GM08714 (cell line): ENCODE measurements around the gene LRRC3.
"Not testable (repeated sequence)": the region's sequence is repeated elsewhere in the genome, so short reads cannot be mapped to it uniquely, and the experiment has no call there.

Experiments used
- H3K4me3 ChIP-seq: fragments of 200-500 bp; sonication (Bioruptor generic); 2 replicates; pipeline ENCODE4 v1.5.1; 2014; ENCODE audit warnings: mild to moderate bottlenecking, low read length, inconsistent platforms
- ZNF274 ChIP-seq: IDR thresholded peaks from 2 replicates; pipeline ENCODE4 v1.6.1; 2012; ENCODE audit warnings: mild to moderate bottlenecking, low read depth, low read length

Gene LRRC3

DNA sequence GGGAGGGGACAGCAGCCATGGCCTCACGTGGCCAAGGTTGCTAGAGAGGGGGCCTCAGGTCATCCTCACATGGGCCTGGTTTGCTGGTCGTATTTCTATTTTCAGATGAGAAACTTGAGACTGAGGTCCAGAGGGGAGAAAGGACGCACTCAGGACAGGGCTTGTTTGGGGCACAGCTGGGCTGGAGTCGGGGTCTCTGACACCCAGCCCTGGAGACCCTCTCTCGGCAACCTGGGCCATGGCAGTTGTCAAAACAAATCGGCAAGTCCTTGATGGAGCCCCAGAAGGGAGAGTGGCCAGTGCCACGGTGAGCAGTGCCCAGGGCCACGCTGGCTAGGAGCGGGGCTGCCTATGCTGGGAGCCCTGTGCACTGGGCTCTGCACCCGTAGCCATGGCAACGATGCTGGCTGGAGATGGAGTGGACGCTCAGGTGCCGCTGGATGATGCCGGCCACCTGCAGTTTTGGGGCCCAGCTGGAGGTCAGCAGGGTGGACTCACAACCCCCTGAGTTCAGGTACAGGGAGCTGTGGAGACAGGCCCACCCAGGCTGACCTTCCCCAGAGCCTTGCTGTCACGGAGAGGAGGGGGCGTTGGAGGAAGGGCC, 11.1 kb downstream of the LRRC3 start:
- no peak for TF ChIP-seq ZNF274
- H3K4me3 ChIP-seq: no peak overlapping the region

DNA sequence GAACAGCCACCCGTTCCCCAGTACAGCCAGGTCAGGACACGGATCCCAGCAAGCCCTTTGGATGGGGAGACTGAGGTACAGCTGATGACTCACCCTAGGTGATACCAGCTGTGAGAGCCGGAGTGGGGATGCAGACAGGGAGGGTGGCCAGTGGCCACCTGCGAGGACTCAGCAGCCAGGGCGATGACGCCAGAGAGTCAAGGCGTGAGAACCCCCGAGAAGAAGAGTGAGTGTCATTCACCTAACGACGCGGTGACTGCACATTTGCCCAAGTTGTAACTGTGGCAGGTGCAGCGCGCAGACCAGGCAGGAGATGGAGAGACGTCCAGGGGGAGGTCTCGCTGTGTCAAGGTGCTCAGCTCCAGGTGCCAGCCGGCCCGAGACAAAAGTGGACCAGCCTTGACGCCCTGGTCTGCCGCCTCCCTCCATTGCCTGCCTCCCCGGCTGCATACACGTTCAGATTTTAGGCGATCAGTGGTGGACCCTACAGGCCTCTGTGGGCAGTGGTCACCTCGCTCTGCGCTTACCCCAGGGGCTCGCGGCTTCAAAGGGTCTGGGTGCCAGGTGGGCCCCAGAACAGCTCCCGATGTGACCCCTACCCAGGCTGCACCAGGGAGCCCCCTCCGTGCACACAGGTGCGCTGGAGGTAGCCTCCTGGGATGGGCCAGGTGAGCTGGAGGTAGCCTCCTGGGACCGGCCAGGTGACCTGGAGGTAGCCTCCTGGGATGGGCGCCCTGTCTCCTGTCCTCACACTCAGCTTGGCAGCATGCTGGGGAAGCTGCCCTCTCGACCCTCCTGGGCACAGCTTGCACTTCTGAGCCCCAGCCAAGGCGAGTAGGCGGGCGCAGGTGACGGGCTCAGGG, 11.9 kb downstream of the LRRC3 start:
- H3K4me3 ChIP-seq: no peak overlapping the region
- no peak for TF ChIP-seq ZNF274

DNA sequence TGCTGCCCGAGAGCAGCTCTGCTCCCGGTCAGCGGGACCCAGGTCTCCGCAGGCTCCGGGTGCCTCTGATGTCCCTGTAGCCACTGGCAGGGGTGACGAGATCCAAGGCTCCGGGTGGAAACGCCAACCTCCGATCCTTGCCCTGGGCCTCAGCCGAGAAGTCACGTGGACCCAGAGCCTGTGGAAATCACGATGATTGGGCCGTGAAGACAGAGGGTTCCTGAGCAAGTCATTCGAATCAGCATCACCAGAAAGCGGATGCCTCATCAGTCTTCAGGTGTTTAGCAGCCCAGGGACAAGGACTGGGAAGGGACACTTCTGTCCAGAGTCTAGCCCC, 12.5 kb downstream of the LRRC3 start:
- no peak overlapping the region for H3K4me3 ChIP-seq
- no peak for TF ChIP-seq ZNF274

DNA sequence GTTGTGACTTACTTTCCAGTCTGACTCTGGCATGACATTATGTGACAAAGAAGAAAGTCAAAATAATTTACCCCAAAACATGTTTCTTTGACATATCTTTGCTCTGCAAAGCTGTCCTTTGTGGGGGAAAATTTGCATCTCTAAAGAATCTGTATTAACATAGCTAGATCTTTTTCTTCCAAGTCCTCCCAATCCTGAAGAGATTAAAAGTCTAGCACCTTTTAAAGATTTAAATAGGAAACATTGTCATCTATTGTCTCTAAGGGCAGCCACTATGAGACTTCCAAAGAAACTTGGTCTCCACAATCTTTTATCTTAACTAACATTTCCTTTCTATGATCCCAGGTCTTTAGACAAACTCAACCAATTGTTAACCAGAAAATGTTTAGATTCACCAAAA, 16.0 kb downstream of the LRRC3 start:
- no peak overlapping the region for H3K4me3 ChIP-seq
- no peak for TF ChIP-seq ZNF274

DNA sequence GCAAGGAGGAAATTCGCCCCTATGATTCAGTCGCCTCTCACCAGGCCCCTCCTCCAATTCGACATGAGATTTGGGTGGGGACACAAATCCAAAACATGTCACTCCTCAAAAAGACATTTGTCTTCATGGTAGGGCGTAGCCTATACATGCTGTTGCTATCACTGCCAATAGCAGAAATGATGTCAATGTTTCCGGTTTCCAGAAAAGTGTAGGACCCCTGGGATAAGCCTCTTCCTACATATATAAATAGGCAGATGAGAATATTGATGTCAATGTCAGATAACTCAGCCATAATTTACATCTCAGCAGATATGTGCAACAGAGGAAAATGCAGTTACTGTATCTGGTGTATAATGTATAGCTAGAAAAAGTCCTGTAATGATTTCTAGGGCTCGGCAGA, 16.7 kb downstream of the LRRC3 start:
- H3K4me3 ChIP-seq: no peak overlapping the region
- no peak for TF ChIP-seq ZNF274

DNA sequence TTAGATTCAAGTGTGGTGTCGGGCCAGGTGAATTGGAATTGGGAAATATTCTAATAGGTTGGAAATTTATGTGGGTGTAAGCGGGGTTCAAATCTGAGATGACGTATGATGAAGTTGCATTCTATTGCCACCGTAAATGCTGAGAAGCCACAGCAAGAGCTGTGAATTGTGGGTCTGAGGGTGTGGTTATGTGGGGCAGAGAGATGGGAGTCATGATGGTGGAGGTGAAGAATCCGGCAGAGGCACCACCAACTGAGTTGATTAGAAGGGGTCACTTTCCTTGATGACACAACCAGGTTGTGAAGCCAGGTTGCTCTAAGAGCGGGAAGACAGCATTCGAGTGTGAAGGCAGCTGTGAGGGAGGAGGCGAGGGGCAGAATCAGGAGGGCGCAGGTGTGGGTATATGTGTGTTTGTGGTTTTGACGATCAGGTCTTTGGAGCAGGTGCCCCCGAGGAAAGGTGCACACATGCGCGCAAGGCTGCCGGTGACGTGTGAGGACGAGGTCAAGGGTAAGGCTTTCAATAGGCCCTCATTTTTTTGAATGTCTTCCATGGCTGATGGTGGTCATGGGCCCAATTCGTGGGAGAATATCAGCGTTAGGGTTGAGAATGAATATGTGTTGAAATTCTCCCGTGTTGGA, 18.7 kb downstream of the LRRC3 start:
- H3K4me3 ChIP-seq: no peak overlapping the region
- TF ChIP-seq ZNF274: no peak

DNA sequence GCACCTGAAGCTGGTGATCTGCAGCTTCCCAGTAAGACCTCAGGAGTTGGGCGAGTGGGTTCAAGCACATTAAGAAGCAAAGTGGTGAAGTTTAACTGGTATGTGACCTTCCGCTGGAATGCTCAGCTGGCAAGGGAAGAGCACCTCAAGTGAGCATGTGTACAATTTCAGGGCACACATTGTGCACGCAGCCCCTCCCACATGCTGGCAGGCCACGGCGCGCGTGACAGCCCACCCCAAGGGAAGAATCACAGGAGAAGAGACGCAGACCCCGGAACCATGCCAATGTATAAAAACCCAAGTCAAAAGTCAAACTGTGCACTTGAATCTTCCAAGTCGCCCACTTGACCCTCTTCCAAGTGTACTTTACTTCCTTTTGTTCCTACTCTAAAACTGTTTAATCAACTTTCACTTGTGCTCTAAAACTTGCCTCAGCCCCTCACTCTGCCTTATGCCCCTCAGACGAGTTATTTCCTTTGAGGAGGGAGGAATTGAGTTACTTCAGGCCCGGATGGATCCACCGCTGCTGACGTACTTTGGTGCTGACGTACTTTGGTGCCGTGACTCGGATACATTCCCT, 20.0 kb downstream of the LRRC3 start:
- TF ChIP-seq ZNF274: no peak
- no peak overlapping the region for H3K4me3 ChIP-seq

DNA sequence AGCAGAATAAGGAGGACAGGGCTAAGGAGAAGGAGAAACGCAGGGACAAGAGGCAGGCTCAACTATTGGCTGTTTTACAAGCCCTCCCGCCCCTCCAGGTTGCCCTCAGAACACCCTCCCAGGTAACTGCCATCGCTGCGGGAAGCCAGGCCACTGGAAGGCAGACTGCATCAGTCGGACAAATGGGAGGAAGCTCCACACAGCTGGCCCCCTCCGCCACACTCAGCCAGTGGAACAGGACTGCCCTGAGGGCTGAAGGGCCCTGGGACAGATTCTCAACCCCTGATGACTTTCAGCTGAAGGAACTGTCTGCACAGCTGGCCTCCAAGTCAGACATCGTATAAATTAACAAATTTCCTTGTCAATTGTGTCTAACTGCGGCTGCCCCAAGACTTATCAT, 21.8 kb downstream of the LRRC3 start:
- no peak overlapping the region for H3K4me3 ChIP-seq
- no peak for TF ChIP-seq ZNF274

DNA sequence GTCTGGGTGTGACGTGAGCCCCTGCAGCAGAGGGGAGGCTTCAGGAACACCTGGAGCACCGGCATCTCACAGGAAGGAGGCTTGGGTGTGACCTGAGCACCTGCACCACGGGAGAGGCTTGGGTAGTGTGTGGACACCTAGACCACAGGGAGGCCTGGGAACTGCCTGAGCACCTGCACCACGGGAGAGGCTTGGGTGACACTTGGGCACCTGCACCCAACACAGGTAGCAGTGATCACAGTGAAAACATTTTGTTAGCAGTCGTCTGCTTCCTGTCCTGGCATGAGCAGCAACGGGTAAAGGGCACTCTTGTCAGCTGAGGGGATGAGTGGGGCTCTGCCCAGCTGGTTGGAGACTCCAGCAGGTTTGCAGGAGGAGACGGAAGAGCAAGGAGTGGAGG, 22.4 kb downstream of the LRRC3 start:
- H3K4me3 ChIP-seq: no peak overlapping the region
- no peak for TF ChIP-seq ZNF274

DNA sequence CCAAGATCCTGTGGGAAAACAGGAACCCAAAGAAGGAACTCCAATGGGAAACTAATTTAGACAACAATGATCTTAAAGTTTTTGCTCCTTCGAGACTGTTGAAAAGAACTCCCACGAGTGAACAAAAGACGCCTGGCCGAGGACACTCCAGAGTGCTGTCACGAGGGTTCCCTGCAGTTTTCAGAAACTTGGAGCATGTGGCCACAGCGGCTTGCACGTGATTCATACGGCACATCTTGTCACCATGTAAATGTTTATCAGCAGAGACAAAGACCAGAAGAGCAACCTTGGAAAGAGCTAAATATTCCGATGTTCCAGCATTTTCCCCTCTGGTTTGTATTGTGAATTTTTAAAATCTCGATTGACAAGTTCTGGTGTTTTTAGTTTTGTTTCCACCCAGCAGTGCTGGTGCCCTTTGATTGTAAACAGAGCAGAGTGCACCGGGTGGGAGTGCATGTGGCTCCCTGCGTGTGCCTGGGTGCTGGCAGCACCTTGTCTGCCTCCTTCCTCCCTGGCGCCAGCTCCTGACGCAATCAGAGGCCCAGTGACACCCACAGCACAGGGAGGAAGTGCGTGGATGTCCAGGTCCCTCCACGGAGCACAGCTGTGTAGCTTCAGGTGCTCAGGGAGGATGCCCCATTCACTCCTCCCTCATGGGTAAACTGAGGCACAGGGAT, 23.0 kb downstream of the LRRC3 start:
- TF ChIP-seq ZNF274: no peak
- H3K4me3 ChIP-seq: no peak overlapping the region

DNA sequence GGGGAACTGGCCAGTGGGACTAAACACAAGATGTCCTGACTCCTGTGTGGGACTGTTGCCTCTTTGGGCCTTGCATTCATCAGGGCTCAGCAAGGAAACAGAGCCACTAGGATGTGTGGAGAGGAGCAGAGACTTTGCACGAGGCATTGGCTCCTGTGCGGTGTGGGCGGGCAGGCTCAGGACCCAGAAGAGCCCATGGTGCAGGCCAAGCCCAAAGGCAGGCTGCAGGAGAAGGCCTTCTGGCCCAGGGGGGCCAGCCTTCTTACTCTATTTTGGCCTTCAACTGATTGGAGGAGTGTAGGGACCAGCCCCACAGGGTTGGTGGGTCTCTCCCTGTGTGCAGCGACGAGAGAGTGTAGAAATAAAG, 23.5 kb downstream of the LRRC3 start:
- no peak for TF ChIP-seq ZNF274
- H3K4me3 ChIP-seq: no peak overlapping the region

DNA sequence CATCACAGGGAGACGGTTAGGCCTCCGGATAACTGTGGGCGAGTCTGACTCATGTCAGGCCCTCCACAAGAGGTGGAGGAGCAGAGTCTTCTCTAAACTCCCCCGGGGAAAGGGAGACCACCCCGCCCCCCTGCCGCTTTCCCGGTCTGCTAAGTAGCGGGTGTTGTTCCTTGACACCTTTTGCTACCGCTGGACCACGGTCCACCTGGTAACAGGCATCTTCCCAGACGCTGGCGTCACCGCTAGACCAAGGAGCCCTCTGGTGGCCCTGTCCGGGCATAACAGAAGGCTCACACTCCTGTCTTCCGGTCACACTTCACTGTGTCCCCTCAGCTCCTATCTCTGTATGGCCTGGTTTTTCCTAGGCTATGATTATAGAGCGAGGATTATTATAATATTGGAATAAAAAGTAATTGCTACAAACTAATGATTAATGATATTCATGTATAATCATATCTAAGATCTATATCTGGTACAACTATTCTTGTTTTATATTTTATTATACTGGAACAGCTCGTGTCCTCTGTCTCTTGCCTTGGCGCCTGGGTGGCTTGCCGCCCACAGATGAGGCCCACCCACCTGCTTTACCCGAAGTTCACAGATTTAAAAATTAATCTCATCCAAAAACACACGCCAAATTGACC, 24.4 kb downstream of the LRRC3 start:
- not testable (repeated sequence) for H3K4me3 ChIP-seq

DNA sequence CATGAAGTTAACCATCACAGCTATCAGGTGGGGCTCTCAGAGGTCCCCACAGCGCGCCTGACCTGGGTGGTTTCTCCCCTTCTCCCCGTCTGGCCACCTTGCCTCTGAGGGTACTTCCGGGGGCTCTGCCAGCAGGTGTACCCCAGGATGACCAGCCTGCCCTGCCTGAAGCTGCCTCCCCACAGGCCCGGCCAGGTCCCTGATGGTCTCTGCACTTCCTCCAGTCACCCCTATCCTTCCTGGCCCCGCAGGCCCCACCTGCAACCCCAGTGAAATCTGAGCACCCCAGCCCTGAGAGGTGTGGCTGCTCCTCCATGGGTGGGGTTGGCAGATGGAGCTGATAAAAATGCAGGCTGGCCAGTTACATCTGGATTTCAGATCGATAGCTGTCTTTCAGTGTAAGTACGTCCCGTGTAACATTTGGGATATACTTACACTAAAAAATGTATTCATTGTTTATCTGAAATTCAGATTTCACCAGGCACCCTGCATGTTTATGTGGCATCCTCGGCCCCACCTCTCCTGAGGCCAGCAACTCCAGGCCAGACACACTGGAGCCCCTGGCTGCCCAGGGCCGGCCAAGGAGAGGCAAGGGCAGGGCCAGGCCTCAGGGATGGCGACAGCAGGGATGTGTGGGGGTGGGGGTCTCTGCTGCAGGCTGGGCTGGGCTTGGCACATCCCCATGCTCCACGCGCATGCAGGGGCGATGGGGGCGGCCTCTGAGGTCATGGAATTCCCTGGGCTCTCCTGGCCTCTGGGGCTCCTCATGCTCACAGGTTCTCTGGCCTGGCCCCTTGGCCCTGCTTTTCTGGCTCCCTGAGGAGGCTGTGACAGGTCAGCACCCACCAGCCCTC, 25.1 kb downstream of the LRRC3 start:
- no peak overlapping the region for H3K4me3 ChIP-seq
- no peak for TF ChIP-seq ZNF274
